ENCODE data around the gene OSCP1.

Gene OSCP1

GRCh38 chr1:36472656-36473055 lies 22.4 kb upstream of the OSCP1 start:
- DNase-seq = no peak

GRCh38 chr1:36471830-36472641 lies 21.8 kb upstream of the OSCP1 start:
- no peak for DNase-seq

GRCh38 chr1:36469163-36469562 lies 18.9 kb upstream of the OSCP1 start:
- no peak for DNase-seq

- no peak for DNase-seq
Measured at GRCh38 chr1:36467700-36468455, 17.6 kb upstream of the OSCP1 start.

GRCh38 chr1:36467027-36467410 lies 16.8 kb upstream of the OSCP1 start:
- no peak for DNase-seq

- DNase-seq = no peak
Measured at GRCh38 chr1:36466370-36467026, 16.2 kb upstream of the OSCP1 start.

- no peak for DNase-seq
Measured at GRCh38 chr1:36465731-36466369, 15.6 kb upstream of the OSCP1 start.

- DNase-seq = no peak
Measured at GRCh38 chr1:36464605-36465393, 14.5 kb upstream of the OSCP1 start.

GRCh38 chr1:36463803-36464604 lies 13.8 kb upstream of the OSCP1 start, which contains the start of gene MRPS15:
TSS of gene MRPS15 (minus strand) at chr1:36464384. CDS start at chr1:36464275, 109 bp downstream.
- peak; percentile 90 for DNase-seq

- no peak for DNase-seq
Measured at GRCh38 chr1:36463463-36463802, 13.2 kb upstream of the OSCP1 start.

- DNase-seq = no peak
Measured at GRCh38 chr1:36458910-36459309, 8.7 kb upstream of the OSCP1 start.

GRCh38 chr1:36457691-36458090 lies 7.4 kb upstream of the OSCP1 start:
- DNase-seq = no peak

GRCh38 chr1:36456391-36456928 lies 6.2 kb upstream of the OSCP1 start:
- no peak for DNase-seq

- no peak for DNase-seq
Measured at GRCh38 chr1:36455386-36455785, 5.1 kb upstream of the OSCP1 start.

- DNase-seq = no peak
Measured at GRCh38 chr1:36453600-36454388, 3.5 kb upstream of the OSCP1 start.

GRCh38 chr1:36453051-36453450 lies 2.8 kb upstream of the OSCP1 start:
- DNase-seq = no peak

- DNase-seq = no peak
Measured at GRCh38 chr1:36450919-36451305, 661 bp upstream of the OSCP1 start.

GRCh38 chr1:36448530-36449056 lies 1.7 kb downstream of the OSCP1 start:
- no peak for DNase-seq

- no peak for DNase-seq
Measured at GRCh38 chr1:36447450-36447849, 2.8 kb downstream of the OSCP1 start.

- no peak for DNase-seq
Measured at GRCh38 chr1:36446746-36447145, 3.5 kb downstream of the OSCP1 start.

All from amniotic stem cell (primary cell).